ENCODE measurements around the gene PRSS27.

Gene PRSS27

DNA sequence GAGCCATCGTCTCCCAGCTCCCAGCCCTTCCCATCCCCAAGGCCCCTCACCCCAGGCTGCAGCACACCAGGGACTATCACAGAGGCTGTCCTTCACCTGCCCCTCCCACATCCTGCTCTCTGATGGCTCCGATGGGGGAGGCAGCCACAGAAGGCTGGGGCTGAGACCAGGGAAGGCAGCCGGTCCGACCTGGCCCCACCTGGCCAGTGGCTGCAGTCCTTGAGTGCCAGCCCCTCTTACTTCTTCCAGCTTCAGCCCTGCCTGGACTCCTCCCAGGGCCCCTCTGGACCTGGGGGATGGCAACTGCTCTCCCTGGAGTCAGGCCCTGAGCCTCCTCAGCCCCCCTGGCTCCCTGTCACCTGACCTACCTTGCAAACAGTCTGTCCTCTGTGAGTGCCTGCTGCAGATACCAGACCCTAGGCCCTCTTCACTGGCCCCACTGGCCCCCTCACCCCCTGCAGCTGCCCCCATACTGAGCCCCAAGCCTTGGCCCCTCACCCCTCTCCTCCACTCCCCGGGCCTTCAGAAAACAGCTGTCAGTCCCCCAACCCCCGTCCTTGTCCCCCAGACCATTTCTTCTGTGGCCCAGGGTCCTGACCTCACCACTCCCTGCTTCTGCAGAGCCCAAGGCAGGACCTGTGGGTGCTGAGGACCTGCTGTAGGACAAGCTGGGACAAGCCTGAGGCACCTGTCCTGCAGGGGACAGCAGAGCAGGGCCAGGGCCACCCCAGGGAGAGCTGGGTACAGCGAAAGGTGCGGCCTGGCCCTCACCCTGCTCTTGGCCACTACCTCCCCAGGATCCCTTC lies 19.8 kb upstream of the PRSS27 start:
- no peak for DNase-seq (ENCODE audit: low read depth)
- TF ChIP-seq, protein P1, sequence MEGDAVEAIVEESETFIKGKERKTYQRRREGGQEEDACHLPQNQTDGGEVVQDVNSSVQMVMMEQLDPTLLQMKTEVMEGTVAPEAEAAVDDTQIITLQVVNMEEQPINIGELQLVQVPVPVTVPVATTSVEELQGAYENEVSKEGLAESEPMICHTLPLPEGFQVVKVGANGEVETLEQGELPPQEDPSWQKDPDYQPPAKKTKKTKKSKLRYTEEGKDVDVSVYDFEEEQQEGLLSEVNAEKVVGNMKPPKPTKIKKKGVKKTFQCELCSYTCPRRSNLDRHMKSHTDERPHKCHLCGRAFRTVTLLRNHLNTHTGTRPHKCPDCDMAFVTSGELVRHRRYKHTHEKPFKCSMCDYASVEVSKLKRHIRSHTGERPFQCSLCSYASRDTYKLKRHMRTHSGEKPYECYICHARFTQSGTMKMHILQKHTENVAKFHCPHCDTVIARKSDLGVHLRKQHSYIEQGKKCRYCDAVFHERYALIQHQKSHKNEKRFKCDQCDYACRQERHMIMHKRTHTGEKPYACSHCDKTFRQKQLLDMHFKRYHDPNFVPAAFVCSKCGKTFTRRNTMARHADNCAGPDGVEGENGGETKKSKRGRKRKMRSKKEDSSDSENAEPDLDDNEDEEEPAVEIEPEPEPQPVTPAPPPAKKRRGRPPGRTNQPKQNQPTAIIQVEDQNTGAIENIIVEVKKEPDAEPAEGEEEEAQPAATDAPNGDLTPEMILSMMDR (IDR thresholded peaks at IDR 0.05; ENCODE audit: control insufficient read depth, extremely low read depth, insufficient read depth) = no peak
- no peak overlapping the region for H3K4me3 ChIP-seq (ENCODE audit: low read depth, low read length)

DNA sequence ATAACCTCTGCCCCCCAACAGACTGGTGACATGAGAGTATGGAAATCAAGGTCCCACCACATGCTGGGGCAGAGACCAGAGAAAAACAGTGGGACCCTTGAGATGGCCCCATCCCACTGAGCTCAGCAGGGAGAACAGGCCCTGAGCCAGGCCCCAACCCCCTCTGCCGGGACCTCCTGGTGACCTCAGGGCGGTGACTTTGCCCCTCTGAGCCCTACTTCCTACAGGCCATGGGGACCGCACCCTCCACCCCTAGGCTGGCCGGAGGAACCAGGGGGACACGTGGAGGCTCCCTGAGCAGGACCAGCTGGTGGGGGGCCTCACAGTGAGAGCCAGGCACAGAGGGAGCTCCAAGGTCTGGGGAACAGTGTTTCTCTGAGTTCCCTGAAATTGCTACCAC lies 18.6 kb upstream of the PRSS27 start:
- TF ChIP-seq, protein P1 (IDR thresholded peaks at IDR 0.05; ENCODE audit: control insufficient read depth, extremely low read depth, insufficient read depth) = no peak
- DNase-seq (ENCODE audit: low read depth) = no peak
- H3K4me3 ChIP-seq (ENCODE audit: low read depth, low read length) = no peak overlapping the region

DNA sequence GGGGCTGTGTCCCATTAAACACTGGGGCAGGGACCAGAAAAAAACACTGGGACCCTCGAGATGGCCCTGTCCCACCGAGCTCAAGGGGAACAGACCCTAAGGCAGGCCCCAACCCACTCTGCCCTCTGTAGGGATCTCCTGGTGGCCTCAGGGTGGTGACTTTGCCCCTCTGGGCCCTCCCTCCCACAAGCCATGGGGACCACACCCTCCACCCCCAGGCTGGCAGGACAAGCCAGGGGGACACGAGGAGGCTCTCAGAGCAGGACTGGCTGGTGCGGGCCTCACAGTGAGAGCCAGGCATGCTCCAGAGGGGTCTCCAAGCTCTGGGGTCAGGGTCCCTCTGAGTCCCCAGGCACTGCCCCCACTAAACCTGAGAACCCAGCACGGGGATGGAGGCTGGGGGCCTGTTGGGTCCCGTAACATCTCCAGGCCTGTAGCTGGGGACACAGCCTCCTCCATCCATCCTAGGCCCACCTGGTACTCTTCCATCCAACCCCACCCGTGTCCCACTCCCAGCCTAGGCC lies 17.9 kb upstream of the PRSS27 start:
- H3K4me3 ChIP-seq (ENCODE audit: low read depth, low read length) = no peak overlapping the region
- TF ChIP-seq, protein P1 (IDR thresholded peaks at IDR 0.05; ENCODE audit: control insufficient read depth, extremely low read depth, insufficient read depth) = no peak
- no peak for DNase-seq (ENCODE audit: low read depth)

DNA sequence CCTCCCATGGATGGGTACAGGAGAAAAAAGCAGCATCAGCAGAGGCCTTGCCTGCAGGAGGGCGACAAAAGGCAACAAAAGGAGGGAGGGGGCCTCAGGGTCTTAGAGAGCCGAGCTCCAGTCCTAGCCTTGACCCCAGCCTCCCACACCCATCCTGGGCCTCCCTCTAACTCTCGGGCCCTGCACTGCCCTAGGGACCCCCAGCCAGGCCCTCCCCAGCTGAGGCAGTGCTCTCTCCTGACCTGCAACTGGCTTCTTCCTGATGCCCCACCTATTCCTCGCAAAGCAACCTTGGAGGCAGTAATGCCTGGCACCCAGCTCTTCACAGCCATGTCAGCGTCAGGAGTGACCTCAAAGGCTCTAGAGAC lies 17.2 kb upstream of the PRSS27 start:
- DNase-seq (ENCODE audit: low read depth) = no peak
- TF ChIP-seq, protein P1 (IDR thresholded peaks at IDR 0.05; ENCODE audit: control insufficient read depth, extremely low read depth, insufficient read depth) = no peak
- H3K4me3 ChIP-seq (ENCODE audit: low read depth, low read length) = no peak overlapping the region

DNA sequence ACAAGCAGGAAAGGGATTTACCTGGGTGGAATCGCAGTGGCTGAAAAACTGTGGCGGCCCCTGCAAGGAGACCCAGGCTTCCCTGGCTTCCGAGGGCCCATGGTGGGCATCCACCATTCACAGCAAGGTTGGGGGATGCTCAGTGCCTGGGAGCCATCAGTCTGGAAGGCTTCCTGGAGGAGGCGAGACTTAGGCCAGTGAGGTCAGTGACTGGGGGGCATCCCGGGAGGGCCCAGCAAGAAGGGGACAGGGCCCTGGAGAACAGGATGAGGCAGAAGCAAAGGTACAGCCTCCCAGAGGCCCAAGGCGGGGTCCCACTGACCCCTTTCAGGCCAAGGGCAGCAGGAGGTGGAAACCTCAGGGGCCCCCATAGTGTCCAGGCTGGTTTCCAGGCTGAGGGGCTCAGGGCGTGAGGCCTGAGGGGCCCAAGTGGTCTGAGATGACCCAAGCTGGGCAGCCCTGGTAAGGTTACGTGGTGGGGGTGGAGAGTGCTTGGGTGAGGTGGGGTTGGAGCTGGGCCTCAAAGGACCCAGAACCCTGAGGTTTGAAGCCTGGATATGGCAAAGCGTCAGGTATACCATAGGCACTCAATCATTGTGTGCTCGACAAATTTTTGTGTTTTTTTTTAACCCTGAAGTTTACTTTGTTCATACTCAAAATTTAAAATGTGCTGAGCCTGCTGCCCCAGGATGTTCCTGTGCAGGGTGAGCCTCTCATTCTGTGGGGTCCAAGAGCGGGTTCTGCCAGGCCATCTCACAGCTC lies 16.6 kb upstream of the PRSS27 start:
- no peak overlapping the region for H3K4me3 ChIP-seq (ENCODE audit: low read depth, low read length)
- TF ChIP-seq, protein P1 (IDR thresholded peaks at IDR 0.05; ENCODE audit: control insufficient read depth, extremely low read depth, insufficient read depth) = no peak
- DNase-seq (ENCODE audit: low read depth) = no peak

DNA sequence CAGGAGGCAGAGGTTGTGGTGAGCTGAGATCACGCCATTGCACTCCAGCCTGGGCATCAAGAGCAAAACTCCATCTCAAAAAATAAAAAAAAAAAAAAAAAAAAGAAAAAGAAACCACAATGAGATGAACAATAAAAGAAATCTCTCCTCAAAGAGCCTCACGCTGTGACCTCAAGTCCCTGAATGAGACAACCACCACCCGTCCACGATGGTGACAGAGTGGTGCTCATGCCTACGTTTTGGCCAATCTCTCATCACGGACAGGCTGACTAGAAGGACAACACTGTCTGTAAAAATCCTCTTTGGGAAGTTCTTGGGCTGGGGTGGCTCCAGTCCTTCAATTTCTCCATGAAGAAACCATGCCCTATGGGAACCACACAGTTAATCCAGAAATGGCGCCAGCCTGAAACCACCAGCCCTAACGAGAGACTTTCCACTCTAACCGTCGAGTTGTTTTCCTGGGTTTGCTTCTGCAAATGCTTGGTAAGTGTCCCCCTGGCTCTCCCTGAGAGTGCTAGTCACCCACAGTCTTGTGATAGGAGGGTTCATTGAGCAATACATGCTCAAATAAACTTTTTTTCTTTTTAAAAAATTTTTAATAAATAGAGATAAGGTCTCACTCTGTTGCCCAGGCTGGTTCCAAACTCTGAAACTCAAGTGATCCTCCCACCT lies 15.0 kb upstream of the PRSS27 start:
- H3K4me3 ChIP-seq (ENCODE audit: low read depth, low read length) = no peak overlapping the region
- TF ChIP-seq, protein P1 (IDR thresholded peaks at IDR 0.05; ENCODE audit: control insufficient read depth, extremely low read depth, insufficient read depth) = no peak
- DNase-seq (ENCODE audit: low read depth) = no peak
